Skeletal muscle tissue (tissue), 4 donors: ENCODE results near the gene TAF6. TPM values are rescaled to one million over a fixed set of nuclear protein-coding genes. Genes with fewer than 3 reads are reported as not detected.

Experiments
- H3K27ac ChIP-seq: one replicate; pipeline ENCODE4 v1.7.0; 2013; ENCODE audit warnings: mild to moderate bottlenecking, low read depth, low read length, inconsistent platforms
- H3K27me3 ChIP-seq, 3 donors: one replicate each; pipeline ENCODE4 v1.7.0; 2013; ENCODE audit warnings: low read length in 3 of 3; ENCODE audit not compliant: control insufficient read depth in 3 of 3, insufficient read depth in 3 of 3
- H3K36me3 ChIP-seq, 3 donors: one replicate each; pipeline ENCODE4 v1.7.0; 2013; ENCODE audit warnings: low read length in 3 of 3; ENCODE audit not compliant: control insufficient read depth in 3 of 3, insufficient read depth in 3 of 3
- H3K4me1 ChIP-seq, 3 donors: one replicate each; pipeline ENCODE4 v1.7.0; 2013; ENCODE audit warnings: low read length in 3 of 3, mild to moderate bottlenecking in 3 of 3; ENCODE audit not compliant: control insufficient read depth in 3 of 3, insufficient read depth in 3 of 3
- H3K4me3 ChIP-seq, 3 donors: one replicate each; pipeline ENCODE4 v1.7.0; 2013; ENCODE audit warnings: low read length in 3 of 3
- H3K9ac ChIP-seq, 3 donors: one replicate each; pipeline ENCODE4 v1.7.0; 2013; ENCODE audit warnings: low read length in 3 of 3, mild to moderate bottlenecking in 3 of 3, moderate library complexity in 2 of 3, low read depth in 1 of 3
- H3K9me3 ChIP-seq, 3 donors: one replicate each; pipeline ENCODE4 v1.7.0; 2013; ENCODE audit warnings: low read length in 3 of 3; ENCODE audit not compliant: control insufficient read depth in 3 of 3
- total RNA-seq: library from RNA; depleted of rRNA; stranded (reverse); fragments of >200 nt; gene quantifications from one replicate; pipeline ENCODE4 v1.2.3, GENCODE V29; 2014
- donor health status: Osteomylitis.

Gene TAF6
- total RNA-seq, 1 donor from 2014 or later, result 11.0 TPM

GRCh38 chr7:100158229-100159098 is 39.3 kb upstream of the TAF6 start, which contains the start of gene TRAPPC14:
TSS of gene TRAPPC14 (minus strand) at chr7:100158723. CDS start at chr7:100158499, 224 bp downstream.
- Histone ChIP-seq H3K4me1 (peaks cover 8 to 18% (median 17%) of the 10 kb centered on the region in 3 donors), H3K27ac (peak within 1 kb of the TSS; percentile 65)

GRCh38 chr7:100157334-100158228 is 38.4 kb upstream of the TAF6 start:
- H3K27ac ChIP-seq, result peak overlapping the region; percentile 65
- peaks cover 30 to 31% (median 30%) of the 10 kb centered on the region in 3 donors for H3K36me3 ChIP-seq
- H3K27me3 ChIP-seq, result no peaks in the 10 kb centered on the region
- H3K9ac ChIP-seq, result peak overlapping the region in 2 of 3 donors; percentile 81 to 84
- H3K4me1 ChIP-seq, result peaks cover 8 to 18% (median 17%) of the 10 kb centered on the region in 3 donors
- no peaks in the 10 kb centered on the region for H3K9me3 ChIP-seq
- peak overlapping the region; percentile 40 to 79 (median 76) for H3K4me3 ChIP-seq

More at GRCh38 chr7:100158229-100159098, 39.3 kb upstream of the TAF6 start, which contains the start of gene TRAPPC14:
- no peaks in the 10 kb centered on the region for H3K27me3 ChIP-seq
- peak within 1 kb of the TSS; percentile 72 to 79 (median 76) for H3K4me3 ChIP-seq
- no peaks in the 10 kb centered on the region for H3K9me3 ChIP-seq
- peak within 1 kb of the TSS; percentile 70 to 84 (median 81) for H3K9ac ChIP-seq
- peaks cover 24 to 26% (median 26%) of the 10 kb centered on the region in 3 donors for H3K36me3 ChIP-seq

- Histone ChIP-seq H3K27ac (no peak overlapping the region), H3K9ac (peak overlapping the region in 1 of 3 donors; percentile 84), H3K27me3 (no peaks in the 10 kb centered on the region), H3K36me3 (peaks cover 30 to 31% (median 30%) of the 10 kb centered on the region in 3 donors), H3K4me1 (peaks cover 8 to 18% (median 17%) of the 10 kb centered on the region in 3 donors), H3K9me3 (no peaks in the 10 kb centered on the region), H3K4me3 (no peak overlapping the region)
Measured at GRCh38 chr7:100157069-100157333, 37.8 kb upstream of the TAF6 start.

- Histone ChIP-seq H3K4me3 (no peak overlapping the region), H3K4me1 (peaks cover 8 to 18% (median 17%) of the 10 kb centered on the region in 3 donors), H3K27ac (no peak overlapping the region)
Measured at GRCh38 chr7:100156331-100157068, 37.3 kb upstream of the TAF6 start.

GRCh38 chr7:100155553-100156317 is 36.6 kb upstream of the TAF6 start:
- no peak overlapping the region for H3K9ac ChIP-seq
- no peak overlapping the region for H3K27ac ChIP-seq
- no peaks in the 10 kb centered on the region for H3K9me3 ChIP-seq
- H3K27me3 ChIP-seq, result no peaks in the 10 kb centered on the region
- no peak overlapping the region for H3K4me3 ChIP-seq
- H3K36me3 ChIP-seq, result peaks cover 30 to 33% (median 32%) of the 10 kb centered on the region in 3 donors
- peaks cover 8 to 18% (median 17%) of the 10 kb centered on the region in 3 donors for H3K4me1 ChIP-seq

More at GRCh38 chr7:100156331-100157068, 37.3 kb upstream of the TAF6 start:
- H3K27me3 ChIP-seq, result no peaks in the 10 kb centered on the region
- H3K9me3 ChIP-seq, result no peaks in the 10 kb centered on the region
- H3K9ac ChIP-seq, result no peak overlapping the region
- peaks cover 30 to 33% (median 32%) of the 10 kb centered on the region in 3 donors for H3K36me3 ChIP-seq

GRCh38 chr7:100154651-100155491 is 35.7 kb upstream of the TAF6 start:
- Histone ChIP-seq H3K27me3 (no peaks in the 10 kb centered on the region), H3K4me3 (no peak overlapping the region), H3K27ac (no peak overlapping the region), H3K36me3 (peaks cover 30 to 33% (median 32%) of the 10 kb centered on the region in 3 donors), H3K9ac (no peak overlapping the region), H3K9me3 (no peaks in the 10 kb centered on the region), H3K4me1 (peaks cover 8 to 19% (median 17%) of the 10 kb centered on the region in 3 donors)

- peaks cover 30 to 33% (median 32%) of the 10 kb centered on the region in 3 donors for H3K36me3 ChIP-seq
- peaks cover 14 to 27% (median 21%) of the 10 kb centered on the region in 3 donors for H3K4me1 ChIP-seq
Measured at GRCh38 chr7:100153708-100154535, 34.8 kb upstream of the TAF6 start.

More at GRCh38 chr7:100153708-100154535, 34.8 kb upstream of the TAF6 start:
- no peak overlapping the region for H3K4me3 ChIP-seq
- H3K27ac ChIP-seq, result no peak overlapping the region
- H3K9me3 ChIP-seq, result no peaks in the 10 kb centered on the region
- no peak overlapping the region for H3K9ac ChIP-seq
- H3K27me3 ChIP-seq, result no peaks in the 10 kb centered on the region
